ENCODE results near the gene MYBPH. TPM values are rescaled to one million over a fixed set of nuclear protein-coding genes. Genes with fewer than 3 reads are reported as not detected.

Gene MYBPH
- total RNA-seq, 4 donors from 2014 or later = not detected

GRCh38 chr1:203122159-203122558, 53.5 kb downstream of the MYBPH start:
- H3K27me3 ChIP-seq = peaks cover 0 to 100% (median 3%) of the 10 kb centered on the region in 4 donors
- H3K4me3 ChIP-seq = no peak overlapping the region
- intact Hi-C loops (cut with DNase I) = no loop called here
- WGBS, 2 donors = 77 to 100% methylated on average over 1 to 2 of the region's 2 CpGs
- DNase-seq = no peak
- no peaks in the 10 kb centered on the region for H3K9me3 ChIP-seq
- no peaks in the 10 kb centered on the region for H3K36me3 ChIP-seq
- TF ChIP-seq, protein P1, sequence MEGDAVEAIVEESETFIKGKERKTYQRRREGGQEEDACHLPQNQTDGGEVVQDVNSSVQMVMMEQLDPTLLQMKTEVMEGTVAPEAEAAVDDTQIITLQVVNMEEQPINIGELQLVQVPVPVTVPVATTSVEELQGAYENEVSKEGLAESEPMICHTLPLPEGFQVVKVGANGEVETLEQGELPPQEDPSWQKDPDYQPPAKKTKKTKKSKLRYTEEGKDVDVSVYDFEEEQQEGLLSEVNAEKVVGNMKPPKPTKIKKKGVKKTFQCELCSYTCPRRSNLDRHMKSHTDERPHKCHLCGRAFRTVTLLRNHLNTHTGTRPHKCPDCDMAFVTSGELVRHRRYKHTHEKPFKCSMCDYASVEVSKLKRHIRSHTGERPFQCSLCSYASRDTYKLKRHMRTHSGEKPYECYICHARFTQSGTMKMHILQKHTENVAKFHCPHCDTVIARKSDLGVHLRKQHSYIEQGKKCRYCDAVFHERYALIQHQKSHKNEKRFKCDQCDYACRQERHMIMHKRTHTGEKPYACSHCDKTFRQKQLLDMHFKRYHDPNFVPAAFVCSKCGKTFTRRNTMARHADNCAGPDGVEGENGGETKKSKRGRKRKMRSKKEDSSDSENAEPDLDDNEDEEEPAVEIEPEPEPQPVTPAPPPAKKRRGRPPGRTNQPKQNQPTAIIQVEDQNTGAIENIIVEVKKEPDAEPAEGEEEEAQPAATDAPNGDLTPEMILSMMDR (IDR thresholded peaks at IDR 0.05) = no peak
- no peak for TF ChIP-seq POLR2A (IDR thresholded peaks at IDR 0.05)
- H3K4me1 ChIP-seq = peaks cover 5 to 24% (median 12%) of the 10 kb centered on the region in 3 donors
- no peak overlapping the region for H3K27ac ChIP-seq

DNA sequence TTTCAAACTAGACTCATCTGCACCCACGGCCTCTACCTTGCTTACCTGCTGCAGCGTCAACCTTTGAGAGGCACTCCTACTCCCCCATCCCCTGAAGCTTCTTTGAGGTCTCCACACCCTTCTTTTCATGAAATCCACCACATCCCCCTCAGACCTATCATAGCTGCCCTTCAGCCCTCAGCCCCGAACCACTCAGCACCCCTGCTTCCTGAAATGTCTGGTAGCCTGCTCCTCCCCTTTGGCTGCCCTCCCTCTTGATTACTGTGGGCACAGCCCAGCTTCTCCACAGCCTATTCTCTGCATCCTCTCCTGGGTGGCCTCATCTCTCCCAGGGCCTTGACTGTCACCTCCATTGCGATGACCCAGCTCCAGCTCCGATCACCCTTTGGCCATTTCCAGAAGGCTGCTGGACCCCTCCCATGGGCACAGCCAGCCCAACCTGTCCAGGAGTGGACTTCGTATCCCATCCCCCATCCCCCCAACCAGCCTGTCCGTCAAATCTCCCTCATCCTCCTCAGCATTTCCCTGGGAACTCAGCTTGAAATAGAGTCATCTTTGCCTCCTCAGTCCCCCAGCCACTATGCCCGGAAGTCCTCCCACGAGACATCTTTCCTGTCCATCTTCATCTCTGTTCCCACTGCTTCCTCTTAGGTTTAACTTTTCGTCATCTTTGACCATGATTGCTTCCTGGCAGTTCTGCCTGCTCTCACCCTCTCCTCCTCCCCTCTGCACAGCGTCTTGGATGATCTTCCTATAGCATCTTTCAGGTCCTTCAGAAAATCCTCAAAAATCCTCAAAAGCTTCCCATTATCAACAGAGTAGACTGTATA, 54.2 kb downstream of the MYBPH start:
- H3K27ac ChIP-seq = no peak overlapping the region

DNA sequence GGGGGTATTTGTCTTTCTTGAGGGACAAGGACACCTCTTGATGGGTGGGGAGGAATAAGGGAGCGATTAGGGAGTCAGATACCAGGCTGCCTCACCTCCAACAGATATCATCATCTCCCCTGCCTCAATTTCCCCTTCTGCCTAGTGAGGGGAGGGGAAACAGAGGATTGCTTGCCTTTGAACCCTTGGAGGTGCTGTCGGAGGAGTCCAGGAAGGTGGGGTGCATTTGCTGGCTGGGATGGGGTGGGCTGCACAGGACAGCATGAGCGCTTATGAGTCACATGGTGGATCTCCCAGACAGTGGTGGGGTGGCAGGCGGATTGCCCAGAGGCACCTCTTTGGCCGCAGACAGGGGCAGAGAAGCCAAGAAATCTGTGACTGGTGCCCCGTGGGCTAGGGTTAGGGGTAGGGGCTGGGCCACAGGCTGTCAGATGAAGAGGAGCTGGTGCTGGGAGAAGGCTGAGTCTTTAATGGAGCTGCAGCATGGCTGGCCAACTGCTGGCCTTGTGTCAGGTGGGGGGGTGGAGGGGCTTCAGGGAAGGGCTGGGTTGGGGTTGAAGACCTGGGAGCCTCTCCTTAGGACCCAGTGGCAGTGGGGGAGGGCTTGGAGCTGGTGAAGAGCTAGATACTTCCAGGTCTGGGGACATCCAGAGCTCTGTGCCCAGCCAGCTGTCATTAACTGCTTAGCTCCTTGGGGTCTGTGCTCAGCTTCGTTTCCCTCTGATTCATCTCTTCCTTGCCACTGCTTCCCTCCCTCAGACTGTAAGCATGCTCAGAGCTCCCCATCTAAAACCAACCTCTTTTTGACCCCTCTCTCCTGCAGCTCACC, 55.1 kb downstream of the MYBPH start:
- peaks cover 3 to 9% (median 4%) of the 10 kb centered on the region in 3 donors for H3K4me1 ChIP-seq
- 76 to 78% methylated on average over 4 to 7 of the region's 7 CpGs for WGBS, 2 donors
- H3K9me3 ChIP-seq = no peaks in the 10 kb centered on the region
- DNase-seq = no peak
- H3K36me3 ChIP-seq = no peaks in the 10 kb centered on the region
- H3K4me3 ChIP-seq = no peak overlapping the region
- H3K27me3 ChIP-seq = peaks cover 0 to 97% (median 3%) of the 10 kb centered on the region in 4 donors
- no peak overlapping the region for H3K27ac ChIP-seq
- TF ChIP-seq POLR2A (IDR thresholded peaks at IDR 0.05) = no peak
- TF ChIP-seq, protein P1 (IDR thresholded peaks at IDR 0.05) = no peak
- intact Hi-C loops (cut with DNase I) = no loop called here

More for the DNA sequence above, 54.2 kb downstream of the MYBPH start:
- intact Hi-C loops (cut with DNase I) = no loop called here
- Histone ChIP-seq H3K9me3 (no peaks in the 10 kb centered on the region), H3K4me3 (no peak overlapping the region), H3K4me1 (peaks cover 3 to 17% (median 5%) of the 10 kb centered on the region in 3 donors), H3K36me3 (no peaks in the 10 kb centered on the region), H3K27me3 (peaks cover 0 to 98% (median 3%) of the 10 kb centered on the region in 4 donors)
- 56 to 63% methylated on average over 11 of the region's 11 CpGs for WGBS, 2 donors
- DNase-seq = no peak
- TF ChIP-seq, protein P1 (IDR thresholded peaks at IDR 0.05) = no peak
- TF ChIP-seq POLR2A (IDR thresholded peaks at IDR 0.05) = no peak

Other genes with a start within 250 kb of the MYBPH start
- gene KLHL12, start 248.6 kb downstream of the MYBPH start, total RNA-seq = 10 to 100 TPM; 11.1 to 19.9 (median 14.1) TPM
- 100 to 1,000 TPM in 3 of 4 donors, 10 to 100 TPM in 1; 94.0 to 114 (median 107) TPM for gene ADIPOR1, start 217.5 kb downstream of the MYBPH start, total RNA-seq
- gene CYB5R1, start 208.6 kb downstream of the MYBPH start, total RNA-seq = 100 to 1,000 TPM in 1 of 4 donors, 10 to 100 TPM in 3; 52.6 to 103 (median 73.1) TPM
- gene TMEM183A, start 168.5 kb downstream of the MYBPH start, total RNA-seq = 10 to 100 TPM; 39.4 to 77.4 (median 66.5) TPM
- 1 to 10 TPM in 2 of 4 donors, under 1 TPM in 2; 0.35 to 1.7 (median 0.93) TPM for gene PPFIA4, start 149.3 kb downstream of the MYBPH start, total RNA-seq
- gene MYOG, start 89.8 kb downstream of the MYBPH start, total RNA-seq = not detected
- 1 to 10 TPM in 1 of 4 donors, under 1 TPM in 2, not detected in 1; 0.64 to 1.7 (median 0.66) TPM for gene ADORA1, start 48.1 kb downstream of the MYBPH start, total RNA-seq
- 10 to 100 TPM in 2 of 4 donors, 1 to 10 TPM in 1, under 1 TPM in 1; 0.38 to 10.9 (median 9.1) TPM for gene CHI3L1, start 10.9 kb upstream of the MYBPH start, total RNA-seq
- under 1 TPM in 1 of 4 donors, not detected in 3; 1.00 TPM for gene CHIT1, start 53.8 kb upstream of the MYBPH start, total RNA-seq
- 10 to 100 TPM; 29.7 to 46.2 (median 41.3) TPM for gene BTG2, start 129.7 kb upstream of the MYBPH start, total RNA-seq
- gene FMOD, start 175.3 kb upstream of the MYBPH start, total RNA-seq = 10 to 100 TPM in 2 of 4 donors, 1 to 10 TPM in 2; 4.3 to 29.9 (median 9.9) TPM